ENCODE results near the gene SLC4A4.

The SLC4A4 gene

GRCh38 chr4:71348586-71348985 lies 9.8 kb downstream of the SLC4A4 start:
- no peak for DNase-seq (ENCODE audit: low read depth)
- no peak for TF ChIP-seq CTCF (conservative IDR thresholded peaks at IDR 0.05; ENCODE audit: control insufficient read depth, insufficient read depth, low read depth, low read length)
- no peak overlapping the region for H3K4me3 ChIP-seq (ENCODE audit: control insufficient read depth, low read depth, low read length)

GRCh38 chr4:71355045-71355444 lies 16.2 kb downstream of the SLC4A4 start:
- DNase-seq (ENCODE audit: low read depth): no peak
- TF ChIP-seq CTCF (conservative IDR thresholded peaks at IDR 0.05; ENCODE audit: control insufficient read depth, insufficient read depth, low read depth, low read length): no peak
- no peak overlapping the region for H3K4me3 ChIP-seq (ENCODE audit: control insufficient read depth, low read depth, low read length)

- no peak for TF ChIP-seq CTCF (conservative IDR thresholded peaks at IDR 0.05; ENCODE audit: control insufficient read depth, insufficient read depth, low read depth, low read length)
- no peak for DNase-seq (ENCODE audit: low read depth)
- H3K4me3 ChIP-seq (ENCODE audit: control insufficient read depth, low read depth, low read length): no peak overlapping the region
Observed at GRCh38 chr4:71355971-71356370, 17.2 kb downstream of the SLC4A4 start.

- no peak for TF ChIP-seq CTCF (conservative IDR thresholded peaks at IDR 0.05; ENCODE audit: control insufficient read depth, insufficient read depth, low read depth, low read length)
- DNase-seq (ENCODE audit: low read depth): no peak
- no peak overlapping the region for H3K4me3 ChIP-seq (ENCODE audit: control insufficient read depth, low read depth, low read length)
Observed at GRCh38 chr4:71356924-71357663, 18.3 kb downstream of the SLC4A4 start.

GRCh38 chr4:71360844-71361243 lies 22.0 kb downstream of the SLC4A4 start:
- no peak for TF ChIP-seq CTCF (conservative IDR thresholded peaks at IDR 0.05; ENCODE audit: control insufficient read depth, insufficient read depth, low read depth, low read length)
- no peak overlapping the region for H3K4me3 ChIP-seq (ENCODE audit: control insufficient read depth, low read depth, low read length)
- DNase-seq (ENCODE audit: low read depth): no peak

GRCh38 chr4:71361476-71361875 lies 22.7 kb downstream of the SLC4A4 start:
- no peak for TF ChIP-seq CTCF (conservative IDR thresholded peaks at IDR 0.05; ENCODE audit: control insufficient read depth, insufficient read depth, low read depth, low read length)
- no peak overlapping the region for H3K4me3 ChIP-seq (ENCODE audit: control insufficient read depth, low read depth, low read length)
- DNase-seq (ENCODE audit: low read depth): no peak

All from fibroblast of mammary gland (primary cell).